ENCODE results near the gene LRG1. TPM values are rescaled to one million over a fixed set of nuclear protein-coding genes. Genes with fewer than 3 reads are reported as not detected.

LRG1 gene
- total RNA-seq, 4 donors from 2014 or later: 0.56 to 2.7 (median 2.0) TPM; not detected in 1

- H3K9me3 ChIP-seq: no peaks in the 10 kb centered on the region
- no peaks in the 10 kb centered on the region for H3K36me3 ChIP-seq
- H3K27me3 ChIP-seq: peaks cover 28% of the 10 kb centered on the region
- peaks cover 5 to 10% of the 10 kb centered on the region in 2 donors for H3K4me1 ChIP-seq
- H3K27ac ChIP-seq: no peak overlapping the region
- intact Hi-C loops (cut with DNase I): loop anchor here (5.0 kb wide), 1 partner anchor 58 kb away; the partner anchor contains the start of gene TNFAIP8L1
- DNase-seq: no peak
- H3K4me3 ChIP-seq (replicated peaks in 1 of 3): no peak overlapping the region
- no peak for TF ChIP-seq CTCF (IDR thresholded peaks at IDR 0.05)
- no peak for TF ChIP-seq POLR2A (IDR thresholded peaks at IDR 0.05)
- 80 to 86% methylated on average over 5 to 7 of the region's 8 CpGs for WGBS, 2 donors
Observed at GRCh38 chr19:4579389-4579788, 39.6 kb upstream of the LRG1 start.

- H3K4me1 ChIP-seq: peaks cover 0 to 8% of the 10 kb centered on the region in 2 donors
- intact Hi-C loops (cut with DNase I): loop anchor here (5.0 kb wide), 1 partner anchor 59 kb away; the partner anchor contains the start of gene TNFAIP8L1
- H3K27ac ChIP-seq: no peak overlapping the region
- no peaks in the 10 kb centered on the region for H3K9me3 ChIP-seq
- peaks cover 21% of the 10 kb centered on the region for H3K27me3 ChIP-seq
- no peak for TF ChIP-seq POLR2A (IDR thresholded peaks at IDR 0.05)
- no peak for TF ChIP-seq CTCF (IDR thresholded peaks at IDR 0.05)
- 75 to 87% methylated on average over 8 to 10 of the region's 11 CpGs for WGBS, 2 donors
- no peak for DNase-seq
- H3K36me3 ChIP-seq: no peaks in the 10 kb centered on the region
- no peak overlapping the region for H3K4me3 ChIP-seq (replicated peaks in 1 of 3)
Observed at GRCh38 chr19:4578552-4579248, 38.9 kb upstream of the LRG1 start.

GRCh38 chr19:4577020-4577782, 37.4 kb upstream of the LRG1 start:
- peaks cover 19% of the 10 kb centered on the region for H3K27me3 ChIP-seq
- H3K27ac ChIP-seq: no peak overlapping the region
- intact Hi-C loops (cut with DNase I): loop anchor here (5.0 kb wide), 1 partner anchor 60 kb away; the partner anchor contains the start of gene TNFAIP8L1
- H3K4me3 ChIP-seq (replicated peaks in 1 of 3): no peak overlapping the region
- no peaks in the 10 kb centered on the region for H3K36me3 ChIP-seq
- no peak for DNase-seq
- peaks cover 0 to 8% of the 10 kb centered on the region in 2 donors for H3K4me1 ChIP-seq
- TF ChIP-seq POLR2A (IDR thresholded peaks at IDR 0.05): no peak
- TF ChIP-seq CTCF (IDR thresholded peaks at IDR 0.05): no peak
- no peaks in the 10 kb centered on the region for H3K9me3 ChIP-seq
- WGBS, 2 donors: 86 to 89% methylated on average over 5 of the region's 5 CpGs

- Histone ChIP-seq H3K4me3 (replicated peaks in 1 of 3) (no peak overlapping the region), H3K27ac (peak overlapping the region in 1 of 3 donors; percentile 69), H3K9me3 (no peaks in the 10 kb centered on the region), H3K36me3 (no peaks in the 10 kb centered on the region), H3K4me1 (peaks cover 0 to 8% of the 10 kb centered on the region in 2 donors), H3K27me3 (peaks cover 14% of the 10 kb centered on the region)
- intact Hi-C loops (cut with DNase I): loop anchor here (5.0 kb wide), 1 partner anchor 61 kb away; the partner anchor contains the start of gene TNFAIP8L1
- peak; percentile 48 to 52 for DNase-seq
- TF ChIP-seq POLR2A (IDR thresholded peaks at IDR 0.05): no peak
- TF ChIP-seq CTCF (IDR thresholded peaks at IDR 0.05): peak in 5 of 6 experiments; percentile 20 to 65 (median 57)
- WGBS, 2 donors: 56 to 68% methylated on average over 16 to 17 of the region's 17 CpGs
Observed at GRCh38 chr19:4576016-4576933, 36.4 kb upstream of the LRG1 start.
